ENCODE data around the gene CPTP.
A peak's percentile ranks its signal among the peaks of the same experiment; 100 is the strongest.
"Not testable (repeated sequence)": the region's sequence is repeated elsewhere in the genome, so short reads cannot be mapped to it uniquely, and the experiment has no call there.

The CPTP gene

GRCh38 chr1:1365875-1366698, 41.5 kb downstream of the CPTP start:
- H3K4me3 Mint-ChIP-seq: no peak overlapping the region
- no peak overlapping the region for H3K27ac Mint-ChIP-seq
- H3K36me3 Mint-ChIP-seq: no peaks in the 10 kb centered on the region
- H3K9me3 Mint-ChIP-seq: no peaks in the 10 kb centered on the region
- peaks cover 5% of the 10 kb centered on the region for H3K4me1 Mint-ChIP-seq
- H3K27me3 Mint-ChIP-seq: no peaks in the 10 kb centered on the region

- H3K9me3 Mint-ChIP-seq: no peaks in the 10 kb centered on the region
- H3K4me1 Mint-ChIP-seq: peaks cover 5% of the 10 kb centered on the region
- H3K27me3 Mint-ChIP-seq: no peaks in the 10 kb centered on the region
- no peak overlapping the region for H3K4me3 Mint-ChIP-seq
- H3K27ac Mint-ChIP-seq: no peak overlapping the region
- no peaks in the 10 kb centered on the region for H3K36me3 Mint-ChIP-seq
Observed at GRCh38 chr1:1366699-1367066, 42.1 kb downstream of the CPTP start.

- H3K4me3 Mint-ChIP-seq: no peak overlapping the region
- H3K27me3 Mint-ChIP-seq: no peaks in the 10 kb centered on the region
- H3K4me1 Mint-ChIP-seq: peaks cover 8% of the 10 kb centered on the region
- no peaks in the 10 kb centered on the region for H3K36me3 Mint-ChIP-seq
- H3K9me3 Mint-ChIP-seq: no peaks in the 10 kb centered on the region
- no peak overlapping the region for H3K27ac Mint-ChIP-seq
Observed at GRCh38 chr1:1367315-1367714, 42.7 kb downstream of the CPTP start.

GRCh38 chr1:1370094-1370493, 45.5 kb downstream of the CPTP start:
- not testable (repeated sequence) for H3K9me3 Mint-ChIP-seq, H3K27ac Mint-ChIP-seq, H3K36me3 Mint-ChIP-seq, H3K4me3 Mint-ChIP-seq, H3K27me3 Mint-ChIP-seq
- peaks cover 14% of the 10 kb centered on the region for H3K4me1 Mint-ChIP-seq

GRCh38 chr1:1370771-1371300, 46.2 kb downstream of the CPTP start:
- Mint-ChIP-seq H3K36me3 (no peaks in the 10 kb centered on the region), H3K27me3 (no peaks in the 10 kb centered on the region), H3K4me1 (peaks cover 17% of the 10 kb centered on the region), H3K4me3 (no peak overlapping the region), H3K9me3 (no peaks in the 10 kb centered on the region), H3K27ac (no peak overlapping the region)

- Mint-ChIP-seq H3K4me1 (peaks cover 17% of the 10 kb centered on the region), H3K9me3 (no peaks in the 10 kb centered on the region), H3K4me3 (no peak overlapping the region), H3K27ac (no peak overlapping the region), H3K36me3 (no peaks in the 10 kb centered on the region), H3K27me3 (no peaks in the 10 kb centered on the region)
Observed at GRCh38 chr1:1371364-1371745, 46.8 kb downstream of the CPTP start.

GRCh38 chr1:1371746-1372711, 47.4 kb downstream of the CPTP start:
- Mint-ChIP-seq H3K27me3 (no peaks in the 10 kb centered on the region), H3K9me3 (no peaks in the 10 kb centered on the region), H3K4me3 (peak overlapping the region; percentile 68), H3K27ac (no peak overlapping the region), H3K4me1 (peaks cover 17% of the 10 kb centered on the region), H3K36me3 (no peaks in the 10 kb centered on the region)

- H3K4me3 Mint-ChIP-seq: peak overlapping the region; percentile 93
- no peaks in the 10 kb centered on the region for H3K36me3 Mint-ChIP-seq
- H3K27me3 Mint-ChIP-seq: no peaks in the 10 kb centered on the region
- H3K27ac Mint-ChIP-seq: no peak overlapping the region
- H3K9me3 Mint-ChIP-seq: no peaks in the 10 kb centered on the region
- H3K4me1 Mint-ChIP-seq: peaks cover 17% of the 10 kb centered on the region
Observed at GRCh38 chr1:1373051-1373814, 48.6 kb downstream of the CPTP start.

- H3K27me3 Mint-ChIP-seq: no peaks in the 10 kb centered on the region
- no peaks in the 10 kb centered on the region for H3K9me3 Mint-ChIP-seq
- H3K36me3 Mint-ChIP-seq: no peaks in the 10 kb centered on the region
- H3K4me1 Mint-ChIP-seq: peaks cover 17% of the 10 kb centered on the region
- peak overlapping the region; percentile 30 for H3K27ac Mint-ChIP-seq
- H3K4me3 Mint-ChIP-seq: peak overlapping the region; percentile 93
Observed at GRCh38 chr1:1373815-1374588, 49.4 kb downstream of the CPTP start.

- H3K27ac Mint-ChIP-seq: no peak overlapping the region
- no peaks in the 10 kb centered on the region for H3K36me3 Mint-ChIP-seq
- no peaks in the 10 kb centered on the region for H3K27me3 Mint-ChIP-seq
- peaks cover 17% of the 10 kb centered on the region for H3K4me1 Mint-ChIP-seq
- no peaks in the 10 kb centered on the region for H3K9me3 Mint-ChIP-seq
- H3K4me3 Mint-ChIP-seq: peak overlapping the region; percentile 93
Observed at GRCh38 chr1:1374589-1374928, 50.0 kb downstream of the CPTP start.

- Mint-ChIP-seq H3K4me1 (peaks cover 16% of the 10 kb centered on the region), H3K9me3 (no peaks in the 10 kb centered on the region), H3K36me3 (no peaks in the 10 kb centered on the region), H3K4me3 (peak within 1 kb of the TSS; percentile 93), H3K27ac (peak within 1 kb of the TSS; percentile 98), H3K27me3 (no peaks in the 10 kb centered on the region)
Observed at GRCh38 chr1:1374929-1375662, 50.5 kb downstream of the CPTP start, which contains the start of gene AURKAIP1. Gene AURKAIP1, minus strand, starts transcription at chr1:1375207. Its CDS starts 451 bp downstream, at chr1:1374756.

GRCh38 chr1:1376551-1377226, 52.1 kb downstream of the CPTP start:
- Mint-ChIP-seq H3K4me1 (peaks cover 13% of the 10 kb centered on the region), H3K27me3 (no peaks in the 10 kb centered on the region), H3K27ac (peak overlapping the region; percentile 59), H3K36me3 (no peaks in the 10 kb centered on the region), H3K4me3 (peak overlapping the region; percentile 93), H3K9me3 (no peaks in the 10 kb centered on the region)

- Mint-ChIP-seq H3K27ac (no peak overlapping the region), H3K4me1 (peaks cover 9% of the 10 kb centered on the region), H3K9me3 (no peaks in the 10 kb centered on the region), H3K36me3 (no peaks in the 10 kb centered on the region), H3K4me3 (no peak overlapping the region), H3K27me3 (no peaks in the 10 kb centered on the region)
Observed at GRCh38 chr1:1377540-1378205, 53.1 kb downstream of the CPTP start.
